GM12878 (cell line): Measurements from ENCODE around the gene ACVR1C. TPM values are rescaled to one million over a fixed set of nuclear protein-coding genes. Genes with fewer than 3 reads are reported as not detected.

ENCODE experiments used
- BHLHE40 ChIP-seq, 2 experiments: fragments of 450-650 bp in 1 of 2; IDR thresholded peaks; 2 replicates each; pipeline ENCODE4 v1.6.1; 2011 to 2017; ENCODE audit warnings: low read depth in 2 of 2, borderline replicate concordance in 1 of 2, improper control_type of control experiment in 1 of 2, low read length in 1 of 2, mild to moderate bottlenecking in 1 of 2
- EP300 ChIP-seq, 2 experiments: fragments of 150-350 bp in 1 of 2; IDR thresholded peaks; 2 replicates each; pipeline ENCODE4 v1.6.1; 2011 to 2012; ENCODE audit warnings: low read depth in 2 of 2, low read length in 2 of 2, borderline replicate concordance in 1 of 2, improper control_type of control experiment in 1 of 2, inconsistent platforms in 1 of 2; ENCODE audit not compliant: control insufficient read depth in 1 of 2
- JUND ChIP-seq: IDR thresholded peaks from 2 replicates; pipeline ENCODE4 v1.6.1; 2012; ENCODE audit warnings: low read depth, mild to moderate bottlenecking, low read length, improper control_type of control experiment, moderate library complexity
- KAT2A ChIP-seq: conservative IDR thresholded peaks from 2 replicates; pipeline ENCODE4 v1.6.1; 2011; ENCODE audit warnings: low read depth, low read length; ENCODE audit not compliant: control insufficient read depth
- NFYB ChIP-seq: IDR thresholded peaks from 2 replicates; pipeline ENCODE4 v1.6.1; 2011; ENCODE audit warnings: low read depth, mild to moderate bottlenecking, low read length, improper control_type of control experiment, moderate library complexity; ENCODE audit not compliant: insufficient read depth
- POLR2AphosphoS5 ChIP-seq: IDR thresholded peaks from 2 replicates; pipeline ENCODE4 v1.6.1; 2011; ENCODE audit warnings: mild to moderate bottlenecking, low read length, inconsistent platforms
- RUNX3 ChIP-seq: IDR thresholded peaks from 2 replicates; pipeline ENCODE4 v1.6.1; 2012; ENCODE audit warnings: low read length, inconsistent platforms
- polyA plus RNA-seq, 11 experiments: library from polyadenylated mRNA; depleted of rRNA in 4 of 11; unstranded in 6 of 11; stranded (reverse) in 5 of 11; fragments of >200 nt; fragmentation: Nextera tagmentation in 4 of 11; fragmentation: Illumina TruSeq in 1 of 11; extraction: Ambion mirVana in 4 of 11; extraction: Trizol in 1 of 11; gene quantifications; 1 replicate in 1 of 11; 2 replicates in 10 of 11; pipeline versions ENCODE4 v1.2.1 to v1.2.3, GENCODE V29; 2011 to 2016; ENCODE audit warnings: inconsistent platforms in 2 of 11, missing spikeins in 2 of 11, low read depth in 1 of 11
- total RNA-seq, 4 experiments: library from RNA; depleted of rRNA in 3 of 4; stranded (reverse); fragments of >200 nt in 3 of 4; fragmentation: Illumina TruSeq in 1 of 4; extraction: Trizol in 1 of 4; gene quantifications; 2 replicates each; pipeline versions ENCODE4 v1.2.1 to v1.2.3, GENCODE V29; 2013 to 2021
- TF ChIP-seq, protein P1 (sequence below): IDR thresholded peaks from 2 replicates; pipeline ENCODE4 v1.6.1; 2012; ENCODE audit warnings: improper control_type of control experiment, low read depth, low read length; ENCODE audit not compliant: insufficient replicate concordance
- TF ChIP-seq, protein P2 (sequence below): fragments of 450-650 bp; IDR thresholded peaks from 2 replicates; pipeline ENCODE4 v1.6.1; 2017; ENCODE audit warnings: mild to moderate bottlenecking, moderate library complexity
- TF ChIP-seq, protein P3 (sequence below): IDR thresholded peaks from 2 replicates; pipeline ENCODE4 v1.6.1; 2012; ENCODE audit warnings: low read depth, low read length, improper control_type of control experiment
- TF ChIP-seq, protein P4 (sequence below): fragments of 150-350 bp; IDR thresholded peaks from 2 replicates; pipeline ENCODE4 v1.6.1; 2016; ENCODE audit warnings: low read depth, low read length

Gene ACVR1C
- total and polyA plus RNA-seq, 10 of the 15 experiments (the other 5 are each of a cell fraction or from before 2014, with no cell fraction given) = not detected

DNA sequence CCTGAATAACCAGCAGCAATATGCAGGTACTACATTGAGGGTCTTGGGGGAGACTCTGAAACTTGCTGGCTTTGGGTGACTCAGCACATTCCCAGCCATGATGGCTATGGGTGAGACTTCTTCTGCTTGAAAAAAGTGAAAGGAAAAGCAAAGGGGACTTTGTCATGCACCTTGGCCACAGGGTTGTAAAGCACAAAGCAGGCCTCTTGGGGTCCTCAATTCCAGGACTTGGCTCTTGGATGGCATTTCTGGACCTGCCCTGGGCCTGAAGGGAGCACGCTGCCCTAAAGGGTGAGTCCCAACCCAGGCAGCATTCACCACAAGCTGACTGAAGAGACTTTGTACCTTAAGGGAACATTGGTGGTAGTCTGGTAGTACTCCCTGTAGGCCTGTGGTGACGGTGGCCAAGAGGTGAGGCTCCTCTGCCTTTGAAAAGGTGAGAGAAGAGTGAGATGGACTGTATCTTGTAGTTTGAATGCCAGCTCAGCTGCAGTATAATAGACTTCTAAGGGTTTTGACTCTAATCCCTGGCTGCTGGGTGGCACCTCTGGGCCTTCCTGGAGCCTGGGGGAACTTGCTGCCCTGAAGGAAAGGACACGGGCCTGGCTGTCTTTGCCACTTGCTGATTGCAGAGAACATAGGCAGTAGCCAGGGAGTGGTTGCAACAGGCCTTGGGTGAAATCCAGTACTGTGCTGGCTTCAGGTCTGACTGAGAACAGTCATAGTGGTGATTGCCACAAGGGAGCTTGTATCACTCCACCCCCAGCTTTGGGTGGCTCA, 148.3 kb downstream of the ACVR1C start (continued):
- TF ChIP-seq, protein P1, sequence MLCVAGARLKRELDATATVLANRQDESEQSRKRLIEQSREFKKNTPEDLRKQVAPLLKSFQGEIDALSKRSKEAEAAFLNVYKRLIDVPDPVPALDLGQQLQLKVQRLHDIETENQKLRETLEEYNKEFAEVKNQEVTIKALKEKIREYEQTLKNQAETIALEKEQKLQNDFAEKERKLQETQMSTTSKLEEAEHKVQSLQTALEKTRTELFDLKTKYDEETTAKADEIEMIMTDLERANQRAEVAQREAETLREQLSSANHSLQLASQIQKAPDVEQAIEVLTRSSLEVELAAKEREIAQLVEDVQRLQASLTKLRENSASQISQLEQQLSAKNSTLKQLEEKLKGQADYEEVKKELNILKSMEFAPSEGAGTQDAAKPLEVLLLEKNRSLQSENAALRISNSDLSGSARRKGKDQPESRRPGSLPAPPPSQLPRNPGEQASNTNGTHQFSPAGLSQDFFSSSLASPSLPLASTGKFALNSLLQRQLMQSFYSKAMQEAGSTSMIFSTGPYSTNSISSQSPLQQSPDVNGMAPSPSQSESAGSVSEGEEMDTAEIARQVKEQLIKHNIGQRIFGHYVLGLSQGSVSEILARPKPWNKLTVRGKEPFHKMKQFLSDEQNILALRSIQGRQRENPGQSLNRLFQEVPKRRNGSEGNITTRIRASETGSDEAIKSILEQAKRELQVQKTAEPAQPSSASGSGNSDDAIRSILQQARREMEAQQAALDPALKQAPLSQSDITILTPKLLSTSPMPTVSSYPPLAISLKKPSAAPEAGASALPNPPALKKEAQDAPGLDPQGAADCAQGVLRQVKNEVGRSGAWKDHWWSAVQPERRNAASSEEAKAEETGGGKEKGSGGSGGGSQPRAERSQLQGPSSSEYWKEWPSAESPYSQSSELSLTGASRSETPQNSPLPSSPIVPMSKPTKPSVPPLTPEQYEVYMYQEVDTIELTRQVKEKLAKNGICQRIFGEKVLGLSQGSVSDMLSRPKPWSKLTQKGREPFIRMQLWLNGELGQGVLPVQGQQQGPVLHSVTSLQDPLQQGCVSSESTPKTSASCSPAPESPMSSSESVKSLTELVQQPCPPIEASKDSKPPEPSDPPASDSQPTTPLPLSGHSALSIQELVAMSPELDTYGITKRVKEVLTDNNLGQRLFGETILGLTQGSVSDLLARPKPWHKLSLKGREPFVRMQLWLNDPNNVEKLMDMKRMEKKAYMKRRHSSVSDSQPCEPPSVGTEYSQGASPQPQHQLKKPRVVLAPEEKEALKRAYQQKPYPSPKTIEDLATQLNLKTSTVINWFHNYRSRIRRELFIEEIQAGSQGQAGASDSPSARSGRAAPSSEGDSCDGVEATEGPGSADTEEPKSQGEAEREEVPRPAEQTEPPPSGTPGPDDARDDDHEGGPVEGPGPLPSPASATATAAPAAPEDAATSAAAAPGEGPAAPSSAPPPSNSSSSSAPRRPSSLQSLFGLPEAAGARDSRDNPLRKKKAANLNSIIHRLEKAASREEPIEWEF = no peak
- TF ChIP-seq, protein P2, sequence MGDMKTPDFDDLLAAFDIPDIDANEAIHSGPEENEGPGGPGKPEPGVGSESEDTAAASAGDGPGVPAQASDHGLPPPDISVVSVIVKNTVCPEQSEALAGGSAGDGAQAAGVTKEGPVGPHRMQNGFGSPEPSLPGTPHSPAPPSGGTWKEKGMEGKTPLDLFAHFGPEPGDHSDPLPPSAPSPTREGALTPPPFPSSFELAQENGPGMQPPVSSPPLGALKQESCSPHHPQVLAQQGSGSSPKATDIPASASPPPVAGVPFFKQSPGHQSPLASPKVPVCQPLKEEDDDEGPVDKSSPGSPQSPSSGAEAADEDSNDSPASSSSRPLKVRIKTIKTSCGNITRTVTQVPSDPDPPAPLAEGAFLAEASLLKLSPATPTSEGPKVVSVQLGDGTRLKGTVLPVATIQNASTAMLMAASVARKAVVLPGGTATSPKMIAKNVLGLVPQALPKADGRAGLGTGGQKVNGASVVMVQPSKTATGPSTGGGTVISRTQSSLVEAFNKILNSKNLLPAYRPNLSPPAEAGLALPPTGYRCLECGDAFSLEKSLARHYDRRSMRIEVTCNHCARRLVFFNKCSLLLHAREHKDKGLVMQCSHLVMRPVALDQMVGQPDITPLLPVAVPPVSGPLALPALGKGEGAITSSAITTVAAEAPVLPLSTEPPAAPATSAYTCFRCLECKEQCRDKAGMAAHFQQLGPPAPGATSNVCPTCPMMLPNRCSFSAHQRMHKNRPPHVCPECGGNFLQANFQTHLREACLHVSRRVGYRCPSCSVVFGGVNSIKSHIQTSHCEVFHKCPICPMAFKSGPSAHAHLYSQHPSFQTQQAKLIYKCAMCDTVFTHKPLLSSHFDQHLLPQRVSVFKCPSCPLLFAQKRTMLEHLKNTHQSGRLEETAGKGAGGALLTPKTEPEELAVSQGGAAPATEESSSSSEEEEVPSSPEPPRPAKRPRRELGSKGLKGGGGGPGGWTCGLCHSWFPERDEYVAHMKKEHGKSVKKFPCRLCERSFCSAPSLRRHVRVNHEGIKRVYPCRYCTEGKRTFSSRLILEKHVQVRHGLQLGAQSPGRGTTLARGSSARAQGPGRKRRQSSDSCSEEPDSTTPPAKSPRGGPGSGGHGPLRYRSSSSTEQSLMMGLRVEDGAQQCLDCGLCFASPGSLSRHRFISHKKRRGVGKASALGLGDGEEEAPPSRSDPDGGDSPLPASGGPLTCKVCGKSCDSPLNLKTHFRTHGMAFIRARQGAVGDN = peak; percentile 49
- TF ChIP-seq, protein P3, sequence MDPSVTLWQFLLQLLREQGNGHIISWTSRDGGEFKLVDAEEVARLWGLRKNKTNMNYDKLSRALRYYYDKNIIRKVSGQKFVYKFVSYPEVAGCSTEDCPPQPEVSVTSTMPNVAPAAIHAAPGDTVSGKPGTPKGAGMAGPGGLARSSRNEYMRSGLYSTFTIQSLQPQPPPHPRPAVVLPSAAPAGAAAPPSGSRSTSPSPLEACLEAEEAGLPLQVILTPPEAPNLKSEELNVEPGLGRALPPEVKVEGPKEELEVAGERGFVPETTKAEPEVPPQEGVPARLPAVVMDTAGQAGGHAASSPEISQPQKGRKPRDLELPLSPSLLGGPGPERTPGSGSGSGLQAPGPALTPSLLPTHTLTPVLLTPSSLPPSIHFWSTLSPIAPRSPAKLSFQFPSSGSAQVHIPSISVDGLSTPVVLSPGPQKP = no peak
- TF ChIP-seq, protein P4, sequence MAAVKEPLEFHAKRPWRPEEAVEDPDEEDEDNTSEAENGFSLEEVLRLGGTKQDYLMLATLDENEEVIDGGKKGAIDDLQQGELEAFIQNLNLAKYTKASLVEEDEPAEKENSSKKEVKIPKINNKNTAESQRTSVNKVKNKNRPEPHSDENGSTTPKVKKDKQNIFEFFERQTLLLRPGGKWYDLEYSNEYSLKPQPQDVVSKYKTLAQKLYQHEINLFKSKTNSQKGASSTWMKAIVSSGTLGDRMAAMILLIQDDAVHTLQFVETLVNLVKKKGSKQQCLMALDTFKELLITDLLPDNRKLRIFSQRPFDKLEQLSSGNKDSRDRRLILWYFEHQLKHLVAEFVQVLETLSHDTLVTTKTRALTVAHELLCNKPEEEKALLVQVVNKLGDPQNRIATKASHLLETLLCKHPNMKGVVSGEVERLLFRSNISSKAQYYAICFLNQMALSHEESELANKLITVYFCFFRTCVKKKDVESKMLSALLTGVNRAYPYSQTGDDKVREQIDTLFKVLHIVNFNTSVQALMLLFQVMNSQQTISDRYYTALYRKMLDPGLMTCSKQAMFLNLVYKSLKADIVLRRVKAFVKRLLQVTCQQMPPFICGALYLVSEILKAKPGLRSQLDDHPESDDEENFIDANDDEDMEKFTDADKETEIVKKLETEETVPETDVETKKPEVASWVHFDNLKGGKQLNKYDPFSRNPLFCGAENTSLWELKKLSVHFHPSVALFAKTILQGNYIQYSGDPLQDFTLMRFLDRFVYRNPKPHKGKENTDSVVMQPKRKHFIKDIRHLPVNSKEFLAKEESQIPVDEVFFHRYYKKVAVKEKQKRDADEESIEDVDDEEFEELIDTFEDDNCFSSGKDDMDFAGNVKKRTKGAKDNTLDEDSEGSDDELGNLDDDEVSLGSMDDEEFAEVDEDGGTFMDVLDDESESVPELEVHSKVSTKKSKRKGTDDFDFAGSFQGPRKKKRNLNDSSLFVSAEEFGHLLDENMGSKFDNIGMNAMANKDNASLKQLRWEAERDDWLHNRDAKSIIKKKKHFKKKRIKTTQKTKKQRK = no peak
- TF ChIP-seq EP300 (IDR thresholded peaks at IDR 0.05; ENCODE audit: borderline replicate concordance in 1 of 2, control insufficient read depth in 1 of 2, low read depth in 2 of 2, low read length in 2 of 2) (peak in 1 of 2 experiments; percentile 26; a peak in 1 of 4 replicates), JUND (peak; percentile 38; the same call in 1 of the 2 replicates), POLR2AphosphoS5 (peak; percentile 43; the same call in 1 of the 2 replicates), NFYB (no peak), RUNX3 (peak; percentile 10; the same call in 1 of the 2 replicates), BHLHE40 (IDR thresholded peaks at IDR 0.05; ENCODE audit: borderline replicate concordance in 1 of 2, low read depth in 2 of 2, low read length in 1 of 2) (peak in 1 of 2 experiments; percentile 13; a peak in 1 of 4 replicates), KAT2A (no peak)
